HG02870 (cell line): ENCODE data around the gene EXTL2.
"Not testable (repeated sequence)": the region's sequence is repeated elsewhere in the genome, so short reads cannot be mapped to it uniquely, and the experiment has no call there.

Experiments used
- ATAC-seq: cut with Tn5 transposase; IDR thresholded peaks from one replicate; pipeline ENCODE4 v1.9.1; 2021; ENCODE audit warnings: mild to moderate bottlenecking, moderate library complexity; ENCODE audit not compliant: unreplicated experiment

EXTL2 gene

GRCh38 chr1:100894603-100895539, at the start of gene EXTL2:
TSS of gene EXTL2 (minus strand) at chr1:100894842. CDS start at chr1:100888757, 6,085 bp downstream.
- peak; percentile 41 for ATAC-seq

GRCh38 chr1:100943533-100943932, 48.9 kb upstream of the EXTL2 start:
- ATAC-seq = no peak

DNA sequence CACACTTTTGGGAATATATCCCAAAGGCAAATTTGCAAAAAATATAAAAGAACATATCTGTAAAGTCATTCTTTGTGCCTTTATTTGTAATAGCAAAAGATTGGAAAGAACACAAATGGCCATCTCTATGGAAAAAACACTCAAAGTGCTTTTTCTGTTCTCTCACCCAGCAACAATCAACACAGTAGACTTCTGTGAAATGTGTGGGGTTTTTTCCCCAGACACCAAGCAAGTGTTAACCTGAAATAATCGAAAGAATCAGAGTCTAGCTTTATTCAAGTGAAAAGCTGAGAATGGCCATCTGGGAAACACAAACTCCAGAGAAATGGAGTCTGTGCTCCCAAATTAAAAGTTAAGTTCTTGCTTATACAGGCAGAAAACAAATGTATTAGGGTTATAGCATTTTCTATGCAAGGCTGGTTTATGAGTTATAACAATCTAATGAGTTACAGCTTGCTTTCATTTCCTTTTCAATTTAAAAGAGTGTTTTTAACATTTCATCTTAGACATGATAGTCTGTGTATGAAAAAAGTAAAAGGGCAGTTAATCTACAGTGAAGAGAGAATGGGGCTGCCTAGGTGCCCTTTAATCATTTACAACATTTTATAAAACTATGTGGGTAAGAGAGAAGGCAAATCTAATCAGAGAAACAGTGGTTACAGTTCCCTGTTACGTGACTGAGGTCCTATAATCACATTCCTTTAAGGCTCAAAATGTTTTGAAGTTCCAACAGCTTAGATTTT, 47.8 kb upstream of the EXTL2 start:
- no peak for ATAC-seq

GRCh38 chr1:100941580-100942216, 47.1 kb upstream of the EXTL2 start:
- no peak for ATAC-seq

DNA sequence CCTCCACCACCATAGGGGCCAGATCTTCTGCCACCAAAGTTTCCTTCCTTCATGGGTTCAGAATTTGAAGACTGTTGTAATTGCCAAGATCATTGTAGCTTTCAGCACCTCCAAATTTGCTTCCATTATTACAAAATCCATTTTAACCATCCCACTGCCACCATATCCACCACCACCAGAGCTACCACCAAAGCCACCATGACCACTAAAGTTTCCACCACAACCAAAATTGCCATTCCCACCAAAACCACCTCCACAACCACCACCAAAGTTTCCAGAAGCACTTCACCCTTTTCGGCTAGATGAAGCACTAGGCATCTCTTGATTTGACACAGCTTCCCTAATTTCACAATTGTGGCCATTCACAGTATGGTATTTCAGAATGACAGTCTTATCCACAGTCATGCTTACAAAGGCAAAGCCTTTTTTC, 46.5 kb upstream of the EXTL2 start:
- peak; percentile 77 for ATAC-seq

GRCh38 chr1:100936194-100936967, 41.7 kb upstream of the EXTL2 start:
- ATAC-seq = no peak

GRCh38 chr1:100933555-100933954, 38.9 kb upstream of the EXTL2 start:
- ATAC-seq = not testable (repeated sequence)

GRCh38 chr1:100931716-100932115, 37.1 kb upstream of the EXTL2 start:
- ATAC-seq = no peak

GRCh38 chr1:100930494-100930893, 35.9 kb upstream of the EXTL2 start:
- ATAC-seq = no peak

GRCh38 chr1:100928128-100928527, 33.5 kb upstream of the EXTL2 start:
- no peak for ATAC-seq

GRCh38 chr1:100927276-100927675, 32.6 kb upstream of the EXTL2 start:
- peak; percentile 60 for ATAC-seq

DNA sequence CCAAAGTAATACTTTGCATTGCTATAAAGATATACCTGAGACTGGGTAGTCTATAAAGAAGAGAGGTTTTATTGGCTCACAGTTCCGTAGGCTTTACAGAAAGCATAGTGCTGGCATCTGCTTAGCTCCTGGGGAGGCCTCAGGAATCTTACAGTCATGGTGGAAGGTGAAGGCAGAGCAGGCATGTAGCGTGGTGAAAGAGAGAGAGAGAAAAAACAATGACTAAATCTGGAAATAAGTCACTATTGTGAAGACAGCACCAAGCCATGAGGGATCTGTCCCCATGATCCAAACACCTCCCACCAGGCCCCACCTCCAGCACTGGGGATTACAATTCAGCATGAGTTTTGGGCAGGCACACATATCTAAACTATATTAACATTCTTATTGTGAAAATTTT, 31.6 kb upstream of the EXTL2 start:
- ATAC-seq = no peak

DNA sequence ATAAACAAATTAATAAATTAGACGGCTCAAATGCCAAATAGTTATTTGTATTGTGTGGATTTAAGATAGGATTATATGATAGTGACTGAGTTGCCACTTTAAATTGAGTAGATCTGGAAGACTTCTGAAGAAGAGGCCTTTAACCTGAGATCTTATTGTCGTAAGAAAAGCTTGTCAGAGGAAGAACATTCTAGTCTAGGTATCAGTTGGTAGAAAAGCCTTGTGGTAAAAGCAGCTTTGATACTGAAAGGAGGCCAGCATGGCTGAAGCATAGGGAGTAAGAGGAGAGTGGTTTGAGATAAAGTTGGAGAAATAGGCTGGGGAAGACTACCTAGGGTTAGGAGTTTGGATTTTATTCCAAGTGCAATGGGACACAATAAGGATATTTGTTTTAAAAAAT, 30.3 kb upstream of the EXTL2 start:
- ATAC-seq = no peak

DNA sequence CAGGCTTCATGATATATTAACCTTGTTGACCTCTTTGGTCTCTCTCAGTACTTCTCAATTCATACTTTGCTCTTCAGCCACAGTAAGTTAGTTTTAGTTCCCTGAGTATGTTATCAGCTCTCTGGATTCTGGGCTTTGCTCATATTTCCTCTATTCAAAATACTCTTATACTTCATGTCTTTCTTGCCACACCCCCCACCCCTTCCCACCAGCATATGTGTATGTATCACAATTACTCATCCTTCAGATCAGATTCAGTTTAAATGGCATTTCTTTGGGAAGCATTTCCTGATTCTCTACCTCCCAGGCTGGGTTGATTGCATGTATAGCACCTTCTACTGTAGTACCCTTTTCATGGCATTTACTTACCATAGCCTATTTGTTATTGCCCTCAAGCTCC, 29.6 kb upstream of the EXTL2 start:
- no peak for ATAC-seq

DNA sequence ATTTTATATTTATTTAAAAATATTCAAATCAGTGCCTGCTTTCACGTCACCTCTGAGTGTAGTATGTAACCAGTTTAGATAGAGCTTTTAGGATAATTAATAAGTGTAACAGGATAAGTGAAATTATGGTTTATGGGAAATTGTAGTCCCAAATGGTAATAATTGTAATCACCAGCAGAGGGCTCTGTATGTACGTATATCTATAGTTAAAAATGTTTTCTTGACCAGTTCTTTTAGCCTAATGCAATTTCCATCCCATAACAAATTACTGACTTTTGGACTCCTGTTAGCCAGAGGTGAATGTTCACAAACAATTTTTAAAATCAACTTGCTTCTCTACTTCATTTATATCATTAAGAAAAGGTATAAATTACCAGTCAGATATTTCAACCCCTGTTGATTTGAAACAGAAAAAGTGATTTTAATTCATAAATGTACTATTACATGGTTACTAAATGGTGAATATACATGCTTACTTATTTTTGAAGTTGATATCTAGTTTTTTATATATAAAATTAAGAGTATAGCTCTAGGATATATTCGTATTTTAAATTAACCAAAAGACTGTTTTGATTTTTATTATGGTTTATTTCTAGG, 26.6 kb upstream of the EXTL2 start:
- ATAC-seq = no peak

DNA sequence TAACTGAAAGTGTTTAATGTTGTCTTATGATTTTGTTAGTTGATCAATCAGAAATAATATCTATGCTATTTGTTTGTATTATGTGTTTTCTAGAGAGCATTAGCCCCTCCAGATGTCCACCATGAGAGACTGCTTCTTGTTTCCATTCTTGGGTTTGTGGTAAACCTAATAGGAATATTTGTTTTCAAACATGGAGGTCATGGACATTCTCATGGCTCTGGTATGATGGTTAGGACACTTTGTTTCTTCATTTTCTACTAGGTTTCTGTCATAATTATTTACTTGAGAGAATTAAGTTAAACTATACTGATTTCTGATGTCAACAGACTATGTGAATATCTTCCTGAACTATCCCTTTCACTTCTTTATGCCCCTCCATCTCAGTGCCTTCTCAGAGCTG, 17.4 kb upstream of the EXTL2 start:
- no peak for ATAC-seq

DNA sequence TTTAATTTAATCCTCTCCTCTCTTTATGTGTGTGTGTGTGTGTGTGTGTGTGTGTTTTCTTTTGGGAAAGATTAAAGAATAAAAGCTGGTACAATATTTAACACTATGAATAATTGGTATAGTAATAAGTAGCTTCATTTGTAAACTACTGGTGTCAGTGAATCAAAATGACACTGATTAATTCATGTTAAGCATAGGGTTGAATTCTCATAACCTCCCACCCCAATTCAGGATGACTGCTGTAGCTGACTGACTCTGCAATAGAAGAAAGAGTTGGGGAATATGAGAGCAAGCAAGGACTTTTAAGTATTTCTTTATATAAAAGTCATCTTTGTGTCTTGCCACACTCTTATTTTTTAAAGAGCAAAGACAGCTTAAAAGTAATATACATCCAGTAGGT, 14.4 kb upstream of the EXTL2 start:
- ATAC-seq = no peak

DNA sequence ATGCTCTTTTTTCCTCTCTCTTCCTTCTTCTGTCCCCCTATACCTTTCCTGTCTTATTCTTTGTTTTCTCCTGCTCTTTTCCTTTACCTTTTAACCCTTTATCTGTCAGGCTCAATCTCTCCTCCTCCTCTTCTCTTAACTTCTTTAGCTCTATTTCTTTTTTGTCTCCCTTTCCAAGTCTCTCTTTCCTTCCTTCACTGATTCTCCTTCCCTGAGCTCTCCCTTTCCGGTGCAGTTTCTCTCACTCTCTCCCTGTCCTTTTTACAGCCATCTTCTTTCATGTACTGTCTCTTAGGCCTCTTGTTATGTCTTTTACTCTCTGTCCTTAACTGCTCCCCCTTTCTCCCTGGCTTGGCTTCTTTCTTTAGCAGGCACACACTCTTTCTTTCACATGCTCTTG, 13.2 kb upstream of the EXTL2 start:
- no peak for ATAC-seq

DNA sequence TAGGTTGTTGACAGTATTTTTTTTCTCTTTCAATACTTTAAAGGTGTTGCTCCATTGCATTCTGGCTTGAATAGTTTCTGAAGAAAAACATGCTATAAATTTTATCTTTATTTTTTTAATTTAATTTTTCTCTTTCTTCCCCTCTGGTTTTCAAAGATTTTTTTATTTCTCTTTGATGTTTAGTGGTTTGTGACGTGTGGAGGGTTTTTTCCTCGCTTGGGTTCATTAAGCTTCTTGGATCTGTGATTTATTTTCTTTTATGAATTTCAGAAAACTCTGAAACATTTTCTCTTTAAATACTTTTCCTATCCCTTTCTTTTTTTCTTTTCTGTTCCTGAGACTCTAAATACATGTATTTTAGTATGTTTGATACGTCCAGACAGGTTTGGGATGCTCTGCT, 10.5 kb upstream of the EXTL2 start:
- ATAC-seq = no peak

DNA sequence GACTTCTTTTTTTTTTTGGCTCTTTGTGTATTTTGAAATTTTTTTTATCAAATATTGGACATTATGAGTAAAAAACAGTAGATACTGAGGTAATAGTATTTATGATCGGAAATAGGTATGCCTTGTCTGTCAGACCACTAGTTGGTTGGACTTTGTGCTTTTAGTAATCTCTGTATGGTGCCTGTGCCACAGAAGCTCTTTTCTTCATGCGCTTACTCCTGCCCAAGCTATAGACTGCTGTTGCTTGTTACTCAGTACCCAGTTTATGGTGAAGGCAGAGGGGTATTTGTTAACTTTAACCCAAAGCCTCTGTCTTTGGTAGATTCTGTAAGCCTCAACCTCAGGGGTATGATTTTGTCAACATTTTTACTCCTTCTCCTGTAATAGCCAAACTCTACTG, 9.9 kb upstream of the EXTL2 start:
- ATAC-seq = no peak
